Stimulated activated CD4-positive, alpha-beta T cell treated with anti-CD3 and anti-CD28 coated beads, Interleukin-12 subunit alpha, Interleukin-12 subunit beta, amount 100 ng/mL, for 48 hours (primary cell): Measurements from ENCODE around the gene POLR3E.
"Not testable (repeated sequence)": the region's sequence is repeated elsewhere in the genome, so short reads cannot be mapped to it uniquely, and the experiment has no call there.

Experiments
- DNase-seq, 3 donors: peaks; one replicate each; pipeline ENCODE4 v3.0.0-alpha.2; 2020; ENCODE audit warnings: low read depth in 2 of 3, low spot score in 1 of 3

Gene POLR3E

DNA sequence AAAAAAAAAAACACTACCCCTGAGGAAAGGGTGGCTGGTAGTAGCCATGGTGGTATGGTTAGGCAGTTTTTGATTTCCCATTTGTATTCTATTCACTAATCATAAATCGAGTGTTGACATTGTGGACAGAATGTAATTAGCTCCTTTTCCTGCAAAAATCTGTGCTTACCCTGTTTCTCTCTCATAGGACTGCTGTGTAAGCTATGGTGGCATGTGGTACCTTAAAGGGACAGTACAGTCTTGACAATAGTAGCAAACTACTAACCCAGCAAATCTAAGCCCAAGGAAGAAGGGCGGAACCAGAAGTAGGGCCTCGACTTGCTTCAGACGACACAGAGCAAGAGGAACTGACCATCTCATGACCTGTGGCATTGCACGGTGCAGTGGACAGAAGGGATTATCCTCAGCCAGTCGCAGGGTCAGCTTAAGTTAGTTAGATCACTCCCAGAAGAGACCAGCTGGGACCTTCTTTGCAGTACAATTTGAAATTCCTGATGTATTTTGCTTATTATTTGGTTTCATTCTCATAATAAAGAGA, 36.3 kb downstream of the POLR3E start:
- no peak for DNase-seq

DNA sequence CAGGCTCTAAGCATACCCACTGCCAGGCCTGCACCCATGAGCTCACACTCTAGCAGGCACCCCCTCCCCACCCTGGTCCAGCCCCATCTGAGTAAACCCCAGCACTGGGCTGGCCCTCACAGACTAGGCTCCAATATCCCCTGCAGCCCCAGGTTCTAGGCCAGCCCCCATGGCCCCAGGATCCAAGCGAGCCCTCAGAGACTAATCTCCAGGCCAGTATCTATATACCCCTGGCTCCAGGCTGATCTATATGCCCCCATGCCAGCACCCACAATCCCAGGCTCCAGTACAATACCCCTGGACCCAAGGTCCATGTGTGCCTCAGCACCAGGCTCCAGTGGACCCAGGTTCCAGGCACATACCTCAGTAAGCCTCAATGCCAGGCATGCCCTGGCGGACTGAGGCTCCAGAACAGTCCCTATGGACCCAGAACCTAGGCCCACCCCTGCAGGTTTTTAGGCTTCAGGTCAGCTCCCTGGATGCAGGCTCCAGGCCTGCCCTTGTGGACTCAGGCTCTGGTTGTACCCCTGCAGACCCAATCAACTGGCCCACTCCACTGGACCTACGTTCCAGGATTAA, 38.5 kb downstream of the POLR3E start:
- no peak for DNase-seq

DNA sequence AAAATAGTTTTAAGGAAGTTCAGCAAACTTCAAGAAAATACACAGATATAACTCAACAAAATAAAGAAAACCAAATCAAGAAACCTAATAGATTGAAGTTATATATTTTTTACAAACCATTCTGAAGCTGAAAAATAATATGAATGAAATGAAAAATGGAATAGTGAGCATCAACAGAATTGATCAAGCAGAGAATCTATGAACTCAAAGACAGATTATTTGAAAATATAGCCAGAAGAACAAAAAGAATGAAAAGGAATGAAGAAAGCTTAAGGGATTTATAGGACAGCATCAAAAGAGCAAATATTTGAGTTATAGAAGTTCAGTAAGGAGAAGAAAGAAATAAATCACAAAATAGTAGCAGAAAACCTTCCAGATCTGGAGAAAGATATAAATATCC, 39.4 kb downstream of the POLR3E start:
- DNase-seq = no peak

DNA sequence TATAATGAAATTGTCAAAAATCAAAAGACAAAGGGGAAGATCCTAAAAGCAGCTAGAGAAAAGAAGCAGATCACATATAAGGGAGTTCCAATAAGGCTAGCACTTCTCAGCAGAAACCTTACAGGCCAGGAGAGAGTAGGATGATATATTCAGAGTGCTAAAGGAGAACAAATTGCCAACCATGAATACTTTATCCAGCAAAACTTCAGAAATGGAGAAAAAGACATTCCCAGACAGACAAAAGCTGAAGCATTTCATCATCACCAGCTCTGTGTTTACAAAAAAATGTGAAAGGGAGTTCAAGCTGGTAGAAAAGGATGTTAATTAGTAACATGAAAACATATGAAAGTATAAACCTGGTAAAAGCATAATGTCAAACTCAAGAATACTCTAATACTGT, 39.8 kb downstream of the POLR3E start:
- DNase-seq = no peak

DNA sequence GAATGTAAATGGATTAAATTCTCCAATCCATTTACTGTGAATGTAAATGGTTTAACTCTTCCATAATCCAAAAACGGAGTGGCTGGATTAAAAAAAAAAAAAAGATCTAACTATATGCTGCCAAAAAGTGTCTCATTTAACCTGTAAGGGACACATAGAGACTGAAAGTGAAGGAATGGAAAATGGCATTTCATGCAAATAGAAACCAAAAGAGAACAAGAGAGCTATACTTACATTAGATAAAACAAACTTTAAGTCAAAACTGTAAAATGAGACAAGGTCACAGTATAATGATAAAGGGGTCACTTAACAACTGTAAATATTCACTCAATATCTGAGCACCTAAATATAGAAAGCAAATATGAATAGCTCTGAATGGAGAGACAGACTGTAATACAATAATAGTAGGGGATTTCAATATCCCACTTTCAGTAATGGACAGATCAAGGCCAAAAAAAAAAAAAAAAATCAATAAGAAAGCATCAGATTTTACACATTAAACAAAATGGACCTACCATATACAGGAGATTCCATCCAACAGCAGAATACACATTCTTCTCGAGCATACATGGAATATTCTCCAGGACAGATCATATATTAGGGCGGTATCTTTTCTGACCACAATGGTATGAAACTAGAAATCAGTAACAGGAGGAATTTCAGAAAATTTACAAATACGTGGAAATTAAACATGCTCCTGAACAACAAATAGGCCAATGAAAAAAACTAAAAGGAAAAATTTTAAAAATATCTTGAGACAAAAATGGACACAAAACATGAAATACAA, 40.8 kb downstream of the POLR3E start:
- no peak for DNase-seq

DNA sequence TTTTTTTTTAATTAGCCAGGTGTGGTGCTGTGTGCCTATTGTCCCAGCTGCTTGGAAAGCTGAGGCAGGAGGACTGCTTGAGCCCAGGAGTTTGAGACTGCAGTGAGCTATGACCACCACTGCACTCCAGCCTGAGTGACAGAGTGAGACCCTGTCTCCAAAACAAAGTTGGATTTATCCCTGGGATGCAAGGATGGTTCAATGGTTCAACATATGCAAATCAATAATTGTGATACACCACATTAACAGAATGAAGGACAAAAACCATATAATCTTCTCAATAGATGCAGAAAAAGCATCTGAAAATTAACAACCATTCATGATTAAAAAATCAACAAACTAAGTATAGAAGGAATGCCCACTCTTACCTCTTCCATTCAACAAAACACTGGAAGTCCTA, 43.7 kb downstream of the POLR3E start:
- DNase-seq = no peak

DNA sequence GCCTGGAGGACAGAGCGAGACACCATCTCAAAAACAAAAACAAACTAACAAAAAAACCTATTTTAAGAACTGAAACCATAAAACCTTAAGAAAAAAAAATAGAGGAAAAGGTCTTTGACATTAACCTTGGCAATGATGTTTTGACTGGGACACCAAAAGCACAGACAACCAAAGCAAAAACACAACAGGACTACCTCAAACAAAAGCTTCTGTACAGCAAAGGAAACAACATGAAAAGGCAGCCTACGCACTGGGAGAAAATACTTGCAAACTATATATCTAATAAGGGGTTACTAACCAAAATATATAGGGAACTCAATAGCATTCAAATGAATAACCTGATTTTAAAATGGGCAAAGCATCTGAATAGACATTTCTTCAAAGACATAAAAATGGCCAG, 44.9 kb downstream of the POLR3E start:
- no peak for DNase-seq

DNA sequence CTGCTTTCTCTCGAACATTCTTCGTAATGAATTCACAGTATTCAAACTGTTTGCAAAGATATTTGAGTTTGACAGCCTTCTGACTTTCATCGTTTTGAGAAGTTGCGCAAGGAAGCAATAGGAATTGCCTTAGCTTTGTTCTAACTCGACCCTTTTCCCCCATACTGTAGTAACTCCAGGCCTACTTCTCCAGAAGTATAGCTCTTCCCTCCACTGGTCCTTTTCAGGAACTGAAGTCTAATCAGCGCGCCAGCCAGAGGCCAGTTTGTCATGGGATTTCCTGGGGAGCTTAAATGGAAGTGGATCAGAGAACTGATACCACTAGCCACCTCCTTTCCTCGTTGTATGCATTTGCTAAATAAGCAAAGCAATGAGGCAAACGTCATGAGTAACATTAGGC, 49.3 kb downstream of the POLR3E start:
- no peak for DNase-seq

DNA sequence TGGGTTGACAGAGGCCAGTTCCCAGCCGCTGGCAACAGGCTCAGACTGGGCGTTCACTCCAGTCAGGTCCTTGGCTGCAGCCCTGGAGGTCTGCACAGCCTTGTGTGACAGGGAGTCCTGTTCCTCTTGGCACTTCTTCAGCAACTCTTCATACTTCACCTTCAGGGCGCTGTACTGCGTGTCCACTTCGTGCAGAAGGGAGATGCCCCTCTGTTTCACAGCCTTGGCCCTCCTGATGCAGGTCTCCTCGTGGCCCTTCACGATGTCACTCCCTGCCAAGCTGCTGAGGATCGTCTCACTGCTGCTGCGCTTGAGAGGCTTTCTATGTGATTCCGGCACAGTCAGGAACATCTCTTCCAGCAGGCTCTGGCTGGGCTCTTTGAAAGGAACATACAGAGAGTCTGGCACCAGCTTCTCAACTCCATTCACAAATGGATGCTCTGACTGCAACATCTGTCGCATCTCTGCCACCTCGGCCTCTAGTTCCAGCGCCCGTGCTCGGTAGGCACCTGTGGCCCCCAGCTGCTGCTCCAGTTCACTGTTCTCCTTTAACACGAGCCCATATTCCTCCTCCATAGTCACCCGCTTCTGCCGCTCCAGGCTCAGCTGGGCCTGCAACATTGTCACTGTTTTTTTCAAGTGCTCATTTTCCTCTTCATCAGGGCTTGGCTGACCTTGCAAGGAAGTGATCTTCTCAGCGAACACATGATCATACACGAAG, 50.1 kb downstream of the POLR3E start:
- no peak for DNase-seq

DNA sequence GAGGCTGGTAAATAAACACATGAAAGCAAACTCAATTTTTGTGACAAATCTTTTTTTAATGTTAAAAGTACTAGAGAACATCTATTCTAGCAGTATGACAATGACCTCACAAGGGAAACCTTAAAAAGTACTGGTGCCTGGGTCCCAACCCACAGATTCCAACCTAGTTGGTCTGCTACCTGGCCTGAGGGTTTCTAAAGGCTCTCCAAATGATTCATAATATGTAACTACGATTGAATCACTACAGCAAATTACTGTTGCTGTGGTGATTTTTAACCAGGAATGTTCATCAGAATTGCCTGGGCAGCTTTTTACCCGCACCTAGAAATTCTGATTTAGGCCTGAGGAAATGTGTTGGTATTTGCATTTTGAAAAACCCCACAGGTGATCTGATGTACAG, 51.1 kb downstream of the POLR3E start:
- DNase-seq = no peak

DNA sequence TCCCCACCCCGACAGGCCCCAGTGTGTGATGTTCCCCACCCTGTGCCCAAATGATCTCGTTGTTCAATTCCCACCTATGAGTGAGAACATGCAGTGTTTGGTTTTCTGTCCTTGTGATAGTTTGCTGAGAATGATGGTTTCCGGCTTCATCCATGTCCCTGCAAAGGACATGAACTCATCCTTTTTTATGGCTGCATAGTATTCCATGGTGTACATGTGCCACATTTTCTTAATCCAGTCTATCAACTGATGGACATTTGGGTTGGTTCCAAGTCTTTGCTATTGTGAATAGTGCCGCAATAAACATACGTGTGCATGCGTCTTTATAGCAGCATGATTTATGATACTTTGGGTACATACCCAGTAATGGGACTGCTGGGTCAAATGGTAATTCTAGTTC, 53.8 kb downstream of the POLR3E start:
- not testable (repeated sequence) for DNase-seq

DNA sequence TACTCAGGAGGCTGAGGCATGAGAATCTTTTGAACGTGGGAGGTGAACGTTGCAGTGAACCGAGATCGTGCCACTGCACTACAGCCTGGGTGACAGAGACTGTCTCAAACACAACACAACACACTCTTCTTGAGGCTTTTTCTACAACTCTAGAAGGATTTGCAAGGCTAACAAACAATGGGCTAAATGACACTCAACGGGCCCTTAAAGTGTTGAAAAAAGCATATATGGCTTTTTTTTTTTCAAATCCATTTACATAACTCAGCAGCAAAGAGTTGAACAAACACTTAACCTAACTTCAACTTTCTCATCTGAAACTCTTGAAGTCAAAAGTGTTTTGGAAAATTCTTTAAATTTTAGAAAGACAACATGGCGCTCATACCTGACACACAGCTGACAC, 54.9 kb downstream of the POLR3E start:
- no peak for DNase-seq

DNA sequence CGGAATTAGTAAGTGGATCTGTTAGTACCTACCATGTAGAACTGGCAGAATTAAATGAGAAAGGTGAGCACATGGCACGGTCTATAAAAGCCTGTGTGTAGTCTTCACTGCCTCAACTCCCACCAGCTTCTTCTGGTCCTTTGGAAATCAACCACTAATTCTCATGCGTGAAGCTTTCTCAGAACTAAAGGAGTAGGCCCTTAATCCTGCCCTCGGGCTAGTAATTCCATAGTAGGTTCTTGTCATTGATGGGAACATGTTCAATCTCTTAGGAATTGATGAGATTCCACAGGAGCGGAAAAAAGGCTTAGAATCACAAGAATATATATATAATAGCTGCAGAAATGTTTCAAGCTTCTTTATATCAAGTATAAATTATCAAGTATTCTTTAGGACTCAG, 55.5 kb downstream of the POLR3E start:
- no peak for DNase-seq

DNA sequence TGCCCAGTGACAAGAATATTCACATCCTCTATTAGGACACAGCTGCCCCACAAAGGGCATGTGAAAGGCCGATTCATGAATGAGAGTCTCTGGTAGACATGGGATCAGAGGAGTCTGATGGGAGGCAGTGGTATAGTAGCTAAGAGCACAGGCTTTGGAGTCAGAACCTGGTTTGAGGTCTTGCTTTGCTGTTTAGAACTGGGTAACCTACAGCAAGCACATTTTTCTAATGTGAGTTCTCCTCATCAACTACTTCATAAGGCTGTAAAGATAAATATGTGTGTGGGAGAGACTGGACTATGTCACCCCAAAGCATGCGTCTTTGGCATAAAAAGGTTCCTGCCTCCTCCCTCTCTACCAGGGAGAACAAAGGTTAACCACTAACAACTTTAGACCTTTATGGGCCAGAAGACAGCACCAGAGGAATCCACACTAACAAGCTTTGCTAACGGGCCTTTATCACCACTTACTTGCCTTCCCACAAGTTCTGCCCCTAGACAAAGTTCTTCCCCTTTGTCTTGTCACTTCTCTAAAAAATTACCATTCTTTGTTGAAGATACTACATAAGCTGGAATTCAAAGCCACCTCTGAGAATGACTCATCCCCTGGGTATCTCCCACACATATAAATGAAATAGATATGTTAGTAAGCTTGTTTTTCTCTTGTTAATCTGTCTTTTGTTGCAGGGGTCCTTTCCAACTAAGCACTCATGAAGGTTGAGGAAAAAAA, 56.1 kb downstream of the POLR3E start:
- DNase-seq = no peak

DNA sequence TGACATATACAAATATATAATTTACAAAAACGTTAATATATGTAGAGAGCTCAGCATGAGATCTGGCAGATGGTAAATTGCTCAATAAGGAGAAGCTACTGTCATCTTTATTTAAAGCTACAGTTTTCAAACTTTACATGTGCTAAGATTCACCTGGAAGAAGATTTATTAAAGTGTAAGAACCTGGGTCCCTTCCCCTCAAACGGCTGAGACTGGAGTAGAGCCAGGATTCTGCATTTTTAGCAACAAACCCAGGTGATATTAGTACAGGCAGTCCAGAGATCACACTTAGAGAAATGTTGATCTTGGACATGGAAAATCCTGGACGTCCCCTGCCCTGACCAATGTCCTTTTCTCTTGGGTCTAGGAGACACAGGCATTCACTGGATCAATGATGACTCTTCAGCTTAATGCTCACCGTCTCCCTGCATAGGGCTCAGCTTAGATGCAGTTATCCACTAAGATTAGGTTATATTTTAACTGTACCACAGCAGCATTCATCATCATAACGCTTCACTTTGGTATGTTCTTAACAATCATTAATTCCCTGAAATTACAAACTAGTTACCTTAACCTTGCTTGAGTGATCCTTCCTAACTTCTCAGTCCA, 56.8 kb downstream of the POLR3E start:
- no peak for DNase-seq

DNA sequence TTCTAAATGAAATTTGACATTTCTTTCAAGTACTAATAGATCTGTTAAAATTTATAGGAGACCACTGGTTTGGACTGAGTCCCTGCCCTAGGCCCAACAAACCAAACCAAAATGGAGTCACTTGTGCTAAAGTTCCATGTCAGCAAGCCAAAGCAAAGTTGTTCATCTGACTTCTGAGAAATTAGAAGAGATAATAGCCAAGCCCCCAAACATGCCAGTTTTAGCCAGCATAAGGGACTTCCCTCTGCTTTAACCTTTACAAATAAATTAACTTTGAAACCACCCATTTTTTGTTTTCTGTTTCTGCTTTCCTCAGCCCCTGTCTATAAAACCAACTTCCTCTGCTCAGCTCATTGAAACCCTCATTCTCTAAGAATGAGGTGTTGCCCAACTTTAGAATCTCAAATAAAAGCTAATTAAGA, 58.3 kb downstream of the POLR3E start:
- no peak for DNase-seq

DNA sequence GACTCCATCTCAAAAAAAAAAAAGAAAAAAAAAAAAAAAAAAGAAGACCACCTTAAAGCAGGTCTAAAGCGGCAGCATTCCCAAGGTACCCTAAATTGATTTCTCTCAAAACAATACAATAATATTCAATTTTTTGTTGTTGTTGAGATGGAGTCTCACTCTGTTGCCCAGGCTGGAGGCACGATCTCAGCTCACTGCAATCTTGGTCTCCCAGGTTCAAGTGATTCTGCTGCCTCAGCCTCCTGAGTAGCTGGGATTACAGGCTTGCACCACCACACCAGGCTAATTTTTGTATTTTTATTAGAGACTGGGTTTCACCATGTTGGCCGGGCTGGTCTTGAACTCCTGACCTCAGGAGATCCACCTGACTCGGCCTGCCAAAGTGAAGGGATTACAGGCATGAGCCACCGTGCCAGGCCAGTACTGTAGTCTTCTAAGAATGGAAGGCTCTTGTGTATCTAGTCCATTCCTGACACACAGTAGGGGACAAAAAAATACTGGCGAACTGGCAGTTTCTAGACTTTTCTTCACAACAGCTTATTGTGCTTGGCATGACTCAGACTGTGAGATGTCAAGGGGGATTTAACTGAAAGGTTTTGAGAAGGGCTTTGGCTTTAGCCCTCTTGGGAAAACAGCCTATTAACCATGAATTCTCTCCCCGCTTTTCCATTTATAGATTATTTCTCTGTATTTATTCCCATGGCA, 59.9 kb downstream of the POLR3E start:
- DNase-seq = no peak

DNA sequence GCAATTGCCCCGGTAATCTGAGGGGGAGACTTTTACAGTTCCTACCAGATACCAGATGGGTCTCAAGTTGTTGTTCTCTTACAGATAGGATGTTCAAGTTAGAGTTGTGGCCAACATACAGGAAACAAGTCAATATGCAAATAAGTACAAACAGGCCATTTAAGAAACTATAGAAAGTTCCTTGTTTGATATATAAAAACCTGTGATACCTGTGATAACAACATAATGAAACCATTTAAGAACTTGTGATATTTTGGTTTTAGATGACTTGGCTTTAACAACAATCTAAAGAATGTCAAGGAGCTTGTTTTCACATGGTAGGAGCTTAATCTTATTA, 60.4 kb downstream of the POLR3E start:
- no peak for DNase-seq

DNA sequence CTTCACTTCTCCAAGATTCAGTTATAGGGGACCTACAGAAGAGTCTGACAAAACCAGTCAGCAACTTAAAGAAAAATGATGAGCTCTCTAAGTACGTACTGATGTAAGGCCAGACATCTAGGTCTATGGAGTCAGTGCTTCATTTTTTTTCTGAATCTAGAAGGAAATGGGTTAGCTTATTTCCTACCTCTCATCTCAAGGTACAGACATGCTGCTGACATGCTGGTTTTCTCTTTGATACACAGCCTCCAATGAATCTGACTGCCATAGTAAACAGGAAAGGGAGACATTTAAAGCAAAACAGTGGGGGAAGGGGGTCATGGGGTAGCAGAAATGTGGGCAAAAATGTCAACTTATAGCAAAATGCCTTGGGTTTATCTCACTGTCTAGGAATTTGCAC, 60.8 kb downstream of the POLR3E start:
- DNase-seq = no peak

DNA sequence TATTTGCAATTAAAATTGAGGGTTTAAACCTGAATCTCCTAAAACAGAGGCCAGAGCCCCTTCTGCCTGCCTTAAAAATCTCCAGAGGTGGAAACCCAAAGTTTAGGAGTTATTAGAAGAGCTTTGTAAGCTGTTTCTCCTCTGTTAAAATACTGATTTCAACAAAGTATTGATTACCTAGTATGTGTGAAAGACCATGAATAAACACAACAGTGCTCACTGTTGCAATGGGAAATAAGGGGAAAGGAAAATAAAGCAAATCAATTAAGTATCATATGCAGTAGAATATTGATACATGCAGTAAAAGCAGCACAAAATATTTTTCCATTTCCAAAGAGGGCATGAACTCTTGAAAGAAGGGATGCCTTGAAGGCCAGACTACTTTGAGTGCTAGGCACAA, 62.5 kb downstream of the POLR3E start:
- no peak for DNase-seq
